Left hindlimb (tissue), 1 donor: ENCODE measurements around the gene NOVA1.

Experiments
- DNase-seq: peaks from one replicate; pipeline ENCODE4 v3.0.0-alpha.2; 2018

The NOVA1 gene

DNA sequence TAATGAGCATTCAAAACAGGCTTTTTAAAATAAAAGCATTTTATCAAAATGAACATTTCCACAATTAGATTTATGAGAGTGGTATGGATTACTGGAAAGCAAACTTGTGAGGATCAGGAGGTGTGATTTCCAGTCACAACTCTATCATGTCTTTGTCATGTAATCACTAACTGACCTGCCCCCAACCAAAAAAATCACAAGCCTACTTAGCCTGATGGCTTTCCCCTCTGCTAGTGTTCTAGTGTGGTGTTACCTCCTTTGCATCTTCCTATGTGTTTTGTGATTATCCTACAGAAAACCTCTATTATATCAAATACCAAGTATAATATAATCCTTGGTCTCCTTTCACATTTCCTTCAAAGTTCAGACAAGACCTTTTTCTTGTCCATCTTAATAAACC lies 168.6 kb downstream of the NOVA1 start:
- no peak for DNase-seq

DNA sequence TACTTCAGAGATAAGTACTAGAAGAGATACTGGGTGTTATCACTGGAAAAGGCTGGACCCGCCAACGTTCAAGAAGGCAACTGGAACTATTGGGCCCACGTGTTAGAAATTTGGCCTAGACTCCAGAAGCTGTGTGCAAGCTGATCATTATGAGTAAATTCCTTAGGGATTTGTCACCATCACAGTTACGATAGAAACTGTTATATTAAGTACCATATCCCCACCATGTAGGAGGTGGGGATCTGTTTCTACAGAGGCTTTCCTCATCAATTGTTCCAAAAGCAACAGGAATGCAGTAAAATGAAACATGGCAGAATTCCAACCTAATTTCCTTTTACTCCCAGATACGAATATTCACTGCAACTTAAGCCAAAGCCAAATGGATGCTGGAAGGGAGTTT lies 170.7 kb downstream of the NOVA1 start:
- no peak for DNase-seq

DNA sequence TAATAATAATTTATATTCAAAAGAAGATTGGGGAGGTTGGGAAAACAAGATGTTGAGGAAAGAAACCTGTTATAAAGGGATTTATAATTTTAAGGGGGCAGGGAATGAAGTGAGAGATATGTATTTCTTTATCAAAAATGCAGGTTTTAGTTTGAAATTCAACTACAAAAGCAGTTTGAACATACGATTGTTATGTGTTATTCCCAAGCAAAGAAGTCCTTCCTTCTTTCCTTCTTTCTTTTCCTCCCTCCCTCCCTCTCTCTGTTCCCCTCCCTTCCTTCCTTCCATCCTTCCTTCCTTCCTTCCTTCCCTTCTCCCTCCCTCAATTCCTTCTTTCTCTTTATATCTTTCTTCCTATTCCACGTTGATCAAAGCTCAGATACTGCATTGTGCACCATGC lies 173.3 kb downstream of the NOVA1 start:
- DNase-seq = no peak

DNA sequence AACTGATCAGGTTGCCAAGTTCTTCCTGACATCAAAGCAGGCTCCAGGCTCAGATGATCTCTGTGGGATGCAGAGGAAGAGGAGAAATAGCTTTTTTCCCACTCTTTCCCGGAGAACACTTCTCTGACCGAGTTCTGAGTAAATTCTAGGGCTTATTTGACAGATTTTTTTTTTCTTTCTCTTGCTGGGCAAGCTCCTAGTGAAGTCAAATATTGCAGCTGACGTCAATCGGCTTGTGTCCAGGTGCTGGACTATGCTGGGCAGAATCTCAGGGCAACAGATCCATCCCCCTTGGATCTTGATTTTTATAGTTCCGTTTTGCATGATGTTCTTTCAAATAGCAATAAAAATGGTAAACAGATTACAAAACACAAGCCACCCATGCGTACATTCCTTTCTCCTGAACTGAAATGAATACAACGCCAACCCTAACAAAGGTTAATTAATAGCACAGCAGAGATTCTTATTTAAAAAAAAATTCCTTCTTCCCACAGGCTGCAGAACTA lies 182.2 kb downstream of the NOVA1 start:
- no peak for DNase-seq

DNA sequence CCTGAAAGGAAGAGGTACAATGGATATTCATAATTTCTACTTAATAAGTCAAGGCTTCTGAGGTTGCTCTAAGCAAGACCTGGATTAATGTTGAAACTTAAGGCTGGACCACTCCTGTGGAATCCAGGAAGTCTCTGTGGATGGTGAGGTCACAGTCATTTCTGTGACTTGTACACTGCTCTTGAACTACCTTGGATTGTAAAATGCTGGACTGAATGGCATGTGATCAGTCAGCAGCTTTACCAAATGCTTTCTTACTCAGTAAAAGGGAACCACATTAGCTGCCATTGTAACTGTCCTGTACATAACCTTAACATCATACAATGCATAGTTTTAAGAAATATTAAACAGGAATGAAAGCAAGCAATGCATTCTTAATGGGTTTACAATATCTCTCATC lies 182.9 kb downstream of the NOVA1 start:
- no peak for DNase-seq

DNA sequence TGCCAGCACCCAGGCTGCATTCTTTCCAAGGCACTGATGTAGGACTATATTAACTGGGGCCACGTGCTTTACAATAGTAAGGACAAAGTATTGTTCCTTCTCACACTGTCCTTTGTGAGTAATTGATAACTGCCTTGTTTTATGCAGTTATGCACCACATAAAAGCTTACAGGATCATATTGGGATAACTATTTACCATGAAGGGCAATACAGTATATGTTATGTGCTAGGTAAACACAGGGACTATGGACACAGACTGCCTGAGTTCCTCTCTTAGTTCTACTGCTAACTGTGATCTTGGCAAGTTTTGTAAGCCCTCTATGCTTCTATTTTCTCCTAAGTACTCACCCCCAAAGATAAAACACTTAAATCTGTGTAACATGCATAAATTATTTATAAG lies 183.7 kb downstream of the NOVA1 start:
- DNase-seq = no peak

DNA sequence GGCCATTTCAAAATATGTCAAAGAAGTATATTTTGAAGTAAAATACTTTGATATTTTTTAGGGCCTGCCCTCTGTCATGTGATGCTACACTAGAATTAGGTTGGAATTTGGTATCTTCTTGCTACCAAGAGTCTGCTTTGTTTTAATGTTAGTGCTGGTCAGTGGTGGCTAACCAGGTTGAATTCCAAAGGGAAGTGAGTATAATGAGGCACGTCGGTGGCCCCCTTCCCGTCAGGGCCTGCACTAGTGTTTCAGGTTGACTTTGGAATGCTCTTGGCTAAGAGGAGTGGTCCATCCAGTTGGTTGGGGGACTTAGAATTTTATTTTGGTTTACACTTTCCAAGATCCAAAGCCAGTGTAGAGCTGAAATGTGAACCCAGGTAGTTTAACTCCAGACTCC lies 185.4 kb downstream of the NOVA1 start:
- DNase-seq = no peak

DNA sequence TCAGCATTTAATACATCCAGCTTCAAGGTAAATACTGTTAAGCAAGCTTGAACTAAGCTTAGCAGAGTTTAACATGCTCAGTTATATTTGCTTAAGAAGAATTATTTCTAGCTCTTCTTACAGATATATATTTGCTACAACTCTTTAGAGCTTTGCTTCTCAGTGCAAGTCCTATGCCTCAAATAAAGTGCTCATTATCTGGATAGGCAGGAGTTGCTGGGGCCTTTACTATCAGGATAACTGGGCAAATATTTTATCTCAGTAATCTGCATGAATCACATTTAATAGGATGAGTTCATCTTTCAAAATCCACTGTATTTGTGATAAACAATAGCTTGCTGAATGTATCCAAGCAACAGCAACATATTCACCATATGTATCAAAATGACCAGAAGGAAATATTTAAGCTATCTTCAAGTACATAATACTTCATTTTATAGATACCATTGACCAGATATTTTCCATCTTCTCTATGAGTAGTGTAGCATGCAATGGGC lies 187.6 kb downstream of the NOVA1 start:
- DNase-seq = no peak

- no peak for DNase-seq
Observed at GRCh38 chr14:26404927-26405326, 192.9 kb downstream of the NOVA1 start.

DNA sequence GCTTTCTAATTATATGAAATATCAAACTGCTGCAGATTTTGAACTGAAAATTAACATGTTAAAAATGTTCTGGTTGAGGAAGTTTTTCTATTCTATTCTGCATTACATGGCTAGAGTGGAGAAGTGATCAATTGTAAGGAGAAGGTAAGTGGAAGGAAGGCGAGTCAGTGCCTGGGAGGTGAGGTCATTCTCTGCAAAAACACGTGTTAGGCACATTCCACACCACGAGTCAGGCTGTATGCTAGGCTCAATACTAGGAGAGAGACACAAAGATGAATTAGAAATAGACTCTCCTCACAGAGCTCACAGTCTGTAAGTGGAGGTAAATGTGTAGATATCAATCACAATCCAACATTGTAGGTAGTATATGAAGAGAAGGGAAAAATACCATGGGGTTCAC lies 194.1 kb downstream of the NOVA1 start:
- no peak for DNase-seq

- DNase-seq = no peak
Observed at GRCh38 chr14:26402126-26402525, 195.7 kb downstream of the NOVA1 start.

GRCh38 chr14:26401179-26401968 lies 196.5 kb downstream of the NOVA1 start:
- no peak for DNase-seq

- DNase-seq = no peak
Observed at GRCh38 chr14:26400373-26400772, 197.5 kb downstream of the NOVA1 start.

DNA sequence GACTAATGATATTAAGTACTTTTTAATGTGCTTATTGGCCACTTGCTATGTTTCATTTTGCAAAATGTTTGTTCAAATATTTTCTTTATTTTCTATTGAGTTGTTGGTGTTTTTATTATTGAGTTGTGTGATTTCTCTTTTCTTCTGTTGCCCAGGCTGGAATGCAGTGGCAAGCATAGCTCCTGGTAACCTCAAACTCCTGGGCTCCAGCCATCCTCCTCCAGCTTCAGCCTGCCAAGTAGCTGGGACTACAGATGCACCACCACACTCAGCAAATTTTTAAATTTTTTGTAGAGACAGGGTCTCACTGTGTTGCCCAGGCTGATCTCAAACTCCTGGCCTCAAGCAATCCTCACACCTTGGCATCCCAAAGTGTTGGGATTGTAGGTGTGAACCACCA lies 199.2 kb downstream of the NOVA1 start:
- no peak for DNase-seq
